Natural killer cell (primary cell): Measurements from ENCODE around the gene DDR2. TPM values are rescaled to one million over a fixed set of nuclear protein-coding genes. Genes with fewer than 3 reads are reported as not detected.

ENCODE experiments used
- ATAC-seq, 3 donors: fragments of 150-1000 bp in 2 of 3; fragments of 200-7000 bp in 1 of 3; cut with Tn5 transposase; 1 replicate in 1 of 3; 2 replicates in 2 of 3; pipeline ENCODE4 v1.10.0; 2021; ENCODE audit warnings: mild to moderate bottlenecking in 2 of 3, moderate library complexity in 2 of 3
- DNase-seq, 2 donors: peaks; one replicate each; pipeline versions ENCODE4 v3.0.0 to v3.0.0-alpha.2; 2013 to 2021; ENCODE audit warnings: mixed read lengths in 1 of 2
- H3K27ac ChIP-seq: one replicate; pipeline ENCODE4 v1.5.1; 2013; ENCODE audit warnings: mild to moderate bottlenecking, low read length
- H3K27me3 ChIP-seq: one replicate; pipeline ENCODE4 v1.6.1; 2013; ENCODE audit warnings: low read length; ENCODE audit not compliant: control insufficient read depth, insufficient read depth
- H3K36me3 ChIP-seq: one replicate; pipeline ENCODE4 v1.6.1; 2013; ENCODE audit warnings: low read length; ENCODE audit not compliant: control insufficient read depth, insufficient read depth
- H3K4me1 ChIP-seq: one replicate; pipeline ENCODE4 v1.6.1; 2013; ENCODE audit warnings: low read length; ENCODE audit not compliant: control insufficient read depth, insufficient read depth
- H3K4me3 ChIP-seq: one replicate; pipeline ENCODE4 v1.5.1; 2013; ENCODE audit warnings: low read length
- H3K9me3 ChIP-seq: one replicate; pipeline ENCODE4 v1.6.1; 2013; ENCODE audit warnings: low read length; ENCODE audit not compliant: control insufficient read depth, insufficient read depth
- H3K27ac Mint-ChIP-seq, 2 donors: one replicate each; pipeline ENCODE4 v1.8.0; 2022; ENCODE audit warnings: mild to moderate bottlenecking in 2 of 2, mixed read lengths in 2 of 2, moderate library complexity in 1 of 2
- H3K27me3 Mint-ChIP-seq, 2 donors: one replicate each; pipeline ENCODE4 v1.8.0; 2022; ENCODE audit warnings: low read depth in 2 of 2, mixed read lengths in 2 of 2
- H3K36me3 Mint-ChIP-seq: one replicate; pipeline ENCODE4 v1.8.0; 2022; ENCODE audit warnings: mixed read lengths
- H3K4me1 Mint-ChIP-seq, 2 donors: one replicate each; pipeline ENCODE4 v1.8.0; 2022; ENCODE audit warnings: mixed read lengths in 2 of 2
- H3K4me3 Mint-ChIP-seq: one replicate; pipeline ENCODE4 v1.8.0; 2022; ENCODE audit warnings: mild to moderate bottlenecking, moderate library complexity, mixed read lengths
- H3K9me3 Mint-ChIP-seq, 2 donors: one replicate each; pipeline ENCODE4 v1.8.0; 2022; ENCODE audit warnings: mixed read lengths in 2 of 2
- CTCF ChIP-seq: fragments of 200-600 bp; IDR thresholded peaks from one replicate; pipeline ENCODE4 v1.8.0; 2022; ENCODE audit warnings: antibody characterized with exemption
- WGBS: methylation state at CpG from one replicate; pipeline ENCODE4 v1.1.7; 2013; ENCODE audit warnings: missing lambda C conversion rate; ENCODE audit not compliant: insufficient coverage; 5-methylcytosine and 5-hydroxymethylcytosine counted together
- intact Hi-C: fragments of 100-400 bp; cut with micrococcal nuclease; formaldehyde crosslinking; loops from one replicate; pipeline ENCODE4 v1.14.2; 2022
- total RNA-seq, 4 donors: library from RNA; stranded (reverse); fragments of 120-200 nt in 1 of 4; gene quantifications; one replicate each; pipeline versions ENCODE4 v1.2.3 to v1.2.4, GENCODE V29; 2013 to 2022

DDR2 gene
- total RNA-seq, 3 donors from 2014 or later (not counting 1 experiment from before 2014, with no cell fraction given): 1.5 to 2.0 (median 1.8) TPM

GRCh38 chr1:162732094-162732493 lies 99.8 kb downstream of the DDR2 start:
- no peak overlapping the region for H3K4me3 ChIP-seq
- Mint-ChIP-seq H3K36me3 (no peaks in the 10 kb centered on the region), H3K4me1 (peaks cover 0 to 5% of the 10 kb centered on the region in 2 donors), H3K27ac (no peak overlapping the region), H3K4me3 (no peak overlapping the region), H3K27me3 (peaks cover 5 to 23% of the 10 kb centered on the region in 2 donors), H3K9me3 (no peaks in the 10 kb centered on the region)
- DNase-seq: no peak
- no peak for TF ChIP-seq CTCF
- no peak for ATAC-seq
- H3K27me3 ChIP-seq: no peaks in the 10 kb centered on the region
- H3K27ac ChIP-seq: no peak overlapping the region
- intact Hi-C loops: no loop called here
- no peaks in the 10 kb centered on the region for H3K4me1 ChIP-seq
- H3K9me3 ChIP-seq: no peaks in the 10 kb centered on the region
- H3K36me3 ChIP-seq: no peaks in the 10 kb centered on the region

- H3K4me1 ChIP-seq: no peaks in the 10 kb centered on the region
- ATAC-seq: no peak
- no peak for TF ChIP-seq CTCF
- H3K27ac Mint-ChIP-seq: no peak overlapping the region
- no peak overlapping the region for H3K4me3 ChIP-seq
- intact Hi-C loops: no loop called here
- H3K4me3 Mint-ChIP-seq: no peak overlapping the region
- no peaks in the 10 kb centered on the region for H3K9me3 ChIP-seq
- no peaks in the 10 kb centered on the region for H3K27me3 ChIP-seq
- DNase-seq: no peak
- WGBS: 80% methylated on average over 8 of the region's 8 CpGs
- H3K9me3 Mint-ChIP-seq: no peaks in the 10 kb centered on the region
- H3K36me3 Mint-ChIP-seq: no peaks in the 10 kb centered on the region
- H3K4me1 Mint-ChIP-seq: peaks cover 0 to 5% of the 10 kb centered on the region in 2 donors
- peaks cover 5 to 23% of the 10 kb centered on the region in 2 donors for H3K27me3 Mint-ChIP-seq
- no peak overlapping the region for H3K27ac ChIP-seq
- no peaks in the 10 kb centered on the region for H3K36me3 ChIP-seq
Measured at GRCh38 chr1:162732566-162733335, 100.5 kb downstream of the DDR2 start.

GRCh38 chr1:162733336-162733590 lies 101.0 kb downstream of the DDR2 start:
- 53% methylated on average over 1 of the region's 1 CpG for WGBS
- DNase-seq (no peak), ATAC-seq (no peak)
- no peak for TF ChIP-seq CTCF
- Histone ChIP-seq H3K36me3 (no peaks in the 10 kb centered on the region), H3K27ac (no peak overlapping the region), H3K9me3 (no peaks in the 10 kb centered on the region), H3K4me3 (no peak overlapping the region), H3K4me1 (no peaks in the 10 kb centered on the region), H3K27me3 (no peaks in the 10 kb centered on the region)
- Mint-ChIP-seq H3K9me3 (no peaks in the 10 kb centered on the region), H3K4me3 (no peak overlapping the region), H3K27me3 (peaks cover 5 to 23% of the 10 kb centered on the region in 2 donors), H3K27ac (no peak overlapping the region), H3K4me1 (peaks cover 0 to 5% of the 10 kb centered on the region in 2 donors), H3K36me3 (no peaks in the 10 kb centered on the region)
- intact Hi-C loops: no loop called here

- Histone ChIP-seq H3K27ac (no peak overlapping the region), H3K27me3 (no peaks in the 10 kb centered on the region), H3K36me3 (no peaks in the 10 kb centered on the region), H3K4me3 (no peak overlapping the region), H3K4me1 (no peaks in the 10 kb centered on the region), H3K9me3 (no peaks in the 10 kb centered on the region)
- peaks cover 0 to under 1% of the 10 kb centered on the region in 2 donors for H3K4me1 Mint-ChIP-seq
- no peaks in the 10 kb centered on the region for H3K36me3 Mint-ChIP-seq
- intact Hi-C loops: no loop called here
- TF ChIP-seq CTCF: no peak
- H3K27me3 Mint-ChIP-seq: peaks cover 5 to 23% of the 10 kb centered on the region in 2 donors
- H3K9me3 Mint-ChIP-seq: no peaks in the 10 kb centered on the region
- DNase-seq (no peak), ATAC-seq (no peak)
- H3K4me3 Mint-ChIP-seq: no peak overlapping the region
- no CpG with 5 or more reads among the region's 2 CpGs for WGBS
- H3K27ac Mint-ChIP-seq: no peak overlapping the region
Measured at GRCh38 chr1:162734047-162734446, 101.8 kb downstream of the DDR2 start.
